GM23248 (cell line): ENCODE results near the gene SPRR1B.

ENCODE experiments used
- EZH2 ChIP-seq: fragments of 200-600 bp; sonication (generic); IDR thresholded peaks from 2 replicates; pipeline ENCODE4 v1.6.1; 2018; ENCODE audit warnings: antibody characterized with exemption, mild to moderate bottlenecking; ENCODE audit not compliant: insufficient read depth, poor library complexity, severe bottlenecking
- EZH2phosphoT487 ChIP-seq: fragments of 200-600 bp; sonication (generic); IDR thresholded peaks from 2 replicates; pipeline ENCODE4 v1.6.1; 2018; ENCODE audit warnings: antibody characterized with exemption, moderate library complexity, mild to moderate bottlenecking, low read depth; ENCODE audit not compliant: insufficient read depth

- TF ChIP-seq EZH2 (no peak), EZH2phosphoT487 (no peak)
Observed at GRCh38 chr1:152998476-152998875, 32.5 kb upstream of the SPRR1B start.
